ENCODE measurements around the gene SMAD3.

SMAD3 gene

GRCh38 chr15:67164401-67164791 is 99.0 kb downstream of the SMAD3 start:
- Histone ChIP-seq H3K27ac (replicated peaks) (no peak overlapping the region), H3K4me3 (replicated peaks; ENCODE audit: insufficient read depth, low read length) (no peak overlapping the region), H3K27me3 (ENCODE audit: insufficient read depth, poor library complexity, severe bottlenecking) (no peaks in the 10 kb centered on the region)
- no peak for DNase-seq (ENCODE audit: low read depth in 1 of 2, low spot score in 1 of 2)
- TF ChIP-seq SPI1 (IDR thresholded peaks at IDR 0.05; ENCODE audit: borderline replicate concordance, low read depth) (no peak), GABPA (IDR thresholded peaks at IDR 0.05; ENCODE audit: low read depth) (no peak), POLR2AphosphoS5 (IDR thresholded peaks at IDR 0.05; ENCODE audit: low read depth) (no peak), REST (IDR thresholded peaks at IDR 0.05; ENCODE audit: insufficient replicate concordance, low read depth) (no peak)
- TF ChIP-seq, protein P1, sequence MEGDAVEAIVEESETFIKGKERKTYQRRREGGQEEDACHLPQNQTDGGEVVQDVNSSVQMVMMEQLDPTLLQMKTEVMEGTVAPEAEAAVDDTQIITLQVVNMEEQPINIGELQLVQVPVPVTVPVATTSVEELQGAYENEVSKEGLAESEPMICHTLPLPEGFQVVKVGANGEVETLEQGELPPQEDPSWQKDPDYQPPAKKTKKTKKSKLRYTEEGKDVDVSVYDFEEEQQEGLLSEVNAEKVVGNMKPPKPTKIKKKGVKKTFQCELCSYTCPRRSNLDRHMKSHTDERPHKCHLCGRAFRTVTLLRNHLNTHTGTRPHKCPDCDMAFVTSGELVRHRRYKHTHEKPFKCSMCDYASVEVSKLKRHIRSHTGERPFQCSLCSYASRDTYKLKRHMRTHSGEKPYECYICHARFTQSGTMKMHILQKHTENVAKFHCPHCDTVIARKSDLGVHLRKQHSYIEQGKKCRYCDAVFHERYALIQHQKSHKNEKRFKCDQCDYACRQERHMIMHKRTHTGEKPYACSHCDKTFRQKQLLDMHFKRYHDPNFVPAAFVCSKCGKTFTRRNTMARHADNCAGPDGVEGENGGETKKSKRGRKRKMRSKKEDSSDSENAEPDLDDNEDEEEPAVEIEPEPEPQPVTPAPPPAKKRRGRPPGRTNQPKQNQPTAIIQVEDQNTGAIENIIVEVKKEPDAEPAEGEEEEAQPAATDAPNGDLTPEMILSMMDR (IDR thresholded peaks at IDR 0.05; ENCODE audit: insufficient read depth, low read length) = no peak

DNA sequence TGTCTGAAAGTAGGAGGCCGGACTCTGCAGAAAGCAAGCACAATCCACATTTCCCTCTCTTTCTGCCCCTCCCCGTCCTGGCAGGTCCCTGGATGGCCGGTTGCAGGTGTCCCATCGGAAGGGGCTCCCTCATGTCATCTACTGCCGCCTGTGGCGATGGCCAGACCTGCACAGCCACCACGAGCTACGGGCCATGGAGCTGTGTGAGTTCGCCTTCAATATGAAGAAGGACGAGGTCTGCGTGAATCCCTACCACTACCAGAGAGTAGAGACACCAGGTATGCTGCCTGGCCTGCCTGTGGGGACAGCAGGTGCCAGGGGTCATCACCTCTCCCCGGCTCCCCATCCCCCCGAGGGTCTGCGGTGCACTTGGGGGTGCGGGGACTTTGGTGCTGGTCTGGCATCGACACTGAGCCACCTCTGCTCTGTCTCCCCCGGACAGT is 99.4 kb downstream of the SMAD3 start:
- TF ChIP-seq SPI1 (IDR thresholded peaks at IDR 0.05; ENCODE audit: borderline replicate concordance, low read depth) (no peak), REST (IDR thresholded peaks at IDR 0.05; ENCODE audit: insufficient replicate concordance, low read depth) (no peak), POLR2AphosphoS5 (IDR thresholded peaks at IDR 0.05; ENCODE audit: low read depth) (no peak), GABPA (IDR thresholded peaks at IDR 0.05; ENCODE audit: low read depth) (no peak)
- TF ChIP-seq, protein P1 (IDR thresholded peaks at IDR 0.05; ENCODE audit: insufficient read depth, low read length) = no peak
- DNase-seq (ENCODE audit: low read depth in 1 of 2, low spot score in 1 of 2) = no peak
- Histone ChIP-seq H3K27ac (replicated peaks) (no peak overlapping the region), H3K27me3 (ENCODE audit: insufficient read depth, poor library complexity, severe bottlenecking) (no peaks in the 10 kb centered on the region), H3K4me3 (replicated peaks; ENCODE audit: insufficient read depth, low read length) (no peak overlapping the region)

DNA sequence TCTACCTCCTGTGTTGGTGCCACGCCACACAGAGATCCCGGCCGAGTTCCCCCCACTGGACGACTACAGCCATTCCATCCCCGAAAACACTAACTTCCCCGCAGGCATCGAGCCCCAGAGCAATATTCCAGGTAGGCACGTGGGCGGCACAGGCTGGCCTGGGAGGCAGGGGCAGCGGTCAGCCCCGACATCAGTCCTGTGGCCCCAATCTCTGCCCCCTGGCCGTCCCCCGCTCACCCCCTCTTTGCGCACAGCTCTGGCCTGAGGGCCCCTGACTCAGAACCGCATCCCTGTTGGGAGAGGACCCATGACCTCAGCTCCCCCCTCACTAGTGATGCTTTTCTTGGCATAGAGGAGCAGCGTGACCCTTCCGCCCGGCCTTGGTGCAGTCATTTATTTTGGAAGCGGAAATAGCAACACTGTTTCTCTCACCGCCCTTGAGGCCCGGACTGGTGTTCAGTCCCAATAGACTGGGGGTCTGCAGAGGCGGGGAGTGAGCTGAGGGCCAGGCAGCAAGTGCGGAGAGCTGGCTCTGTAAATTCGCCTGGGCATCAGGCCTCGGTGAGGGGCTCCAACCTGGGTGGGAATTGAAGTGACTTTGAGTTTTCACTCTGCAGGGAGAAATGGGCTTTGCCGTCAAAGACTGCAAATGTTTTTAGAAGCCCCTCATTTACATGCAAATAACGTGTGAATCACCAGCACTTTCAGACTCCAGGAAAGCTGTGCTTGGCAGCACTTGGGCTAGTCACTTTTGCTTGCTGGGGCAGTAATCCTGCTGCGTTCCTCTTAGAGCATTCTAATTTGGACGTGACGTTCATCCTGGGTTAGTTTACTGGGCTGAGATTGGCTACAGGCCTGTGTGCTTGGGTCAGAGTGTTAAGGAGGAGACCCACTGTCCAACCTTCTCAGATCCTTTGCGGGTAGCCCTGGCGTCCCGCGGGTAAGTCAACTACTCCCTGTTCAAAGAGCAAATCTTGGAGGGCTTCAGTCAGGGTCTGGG is 100.2 kb downstream of the SMAD3 start:
- no peak overlapping the region for H3K4me3 ChIP-seq (replicated peaks; ENCODE audit: insufficient read depth, low read length)
- no peaks in the 10 kb centered on the region for H3K27me3 ChIP-seq (ENCODE audit: insufficient read depth, poor library complexity, severe bottlenecking)
- no peak for DNase-seq (ENCODE audit: low read depth in 1 of 2, low spot score in 1 of 2)
- no peak overlapping the region for H3K27ac ChIP-seq (replicated peaks)
- no peak for TF ChIP-seq REST (IDR thresholded peaks at IDR 0.05; ENCODE audit: insufficient replicate concordance, low read depth)
- no peak for TF ChIP-seq GABPA (IDR thresholded peaks at IDR 0.05; ENCODE audit: low read depth)
- no peak for TF ChIP-seq POLR2AphosphoS5 (IDR thresholded peaks at IDR 0.05; ENCODE audit: low read depth)
- TF ChIP-seq, protein P1 (IDR thresholded peaks at IDR 0.05; ENCODE audit: insufficient read depth, low read length) = no peak
- TF ChIP-seq SPI1 (IDR thresholded peaks at IDR 0.05; ENCODE audit: borderline replicate concordance, low read depth) = no peak
